Heart left ventricle (tissue), 16 donors: Measurements from ENCODE around the gene RFT1. TPM values are rescaled to one million over a fixed set of nuclear protein-coding genes. Genes with fewer than 3 reads are reported as not detected.

Source experiments
- ATAC-seq, 4 donors: fragments of 200-7000 bp; cut with Tn5 transposase; one replicate each; pipeline ENCODE4 v1.9.1; 2020 to 2022; ENCODE audit warnings: moderate library complexity in 4 of 4, mild to moderate bottlenecking in 3 of 4, moderate number of reproducible peaks in 1 of 4
- DNase-seq, 5 donors: peaks; one replicate each; pipeline ENCODE4 v3.0.0-alpha.2; 2020
- H3K27ac ChIP-seq, 12 donors: fragments of 200-600 bp; sonication (generic) in 4 of 12; one replicate each; pipeline versions ENCODE4 v1.5.0 to v1.8.0; 2016 to 2022; ENCODE audit warnings: mild to moderate bottlenecking in 2 of 12
- H3K27me3 ChIP-seq, 9 donors: fragments of 200-600 bp; sonication (generic) in 2 of 9; one replicate each; pipeline versions ENCODE4 v1.5.1 to v1.8.0; 2016 to 2022; ENCODE audit warnings: mild to moderate bottlenecking in 3 of 9
- H3K36me3 ChIP-seq, 9 donors: fragments of 200-600 bp; sonication (generic) in 2 of 9; one replicate each; pipeline versions ENCODE4 v1.5.0 to v1.8.0; 2018 to 2022; ENCODE audit warnings: mild to moderate bottlenecking in 2 of 9
- H3K4me1 ChIP-seq, 12 donors: fragments of 200-600 bp; sonication (generic) in 4 of 12; one replicate each; pipeline versions ENCODE4 v1.5.0 to v1.8.0; 2016 to 2022; ENCODE audit warnings: mild to moderate bottlenecking in 3 of 12
- H3K4me3 ChIP-seq, 12 donors: fragments of 200-600 bp; sonication (generic) in 4 of 12; one replicate each; pipeline versions ENCODE4 v1.5.0 to v1.8.0; 2017 to 2022; ENCODE audit warnings: mild to moderate bottlenecking in 9 of 12, moderate library complexity in 4 of 12
- H3K9me3 ChIP-seq, 12 donors: fragments of 200-600 bp; sonication (generic) in 4 of 12; one replicate each; pipeline versions ENCODE4 v1.5.0 to v1.8.0; 2016 to 2022; ENCODE audit warnings: mild to moderate bottlenecking in 1 of 12
- POLR2A ChIP-seq, 2 donors: fragments of 450-650 bp; IDR thresholded peaks; one replicate each; pipeline ENCODE4 v1.6.1; 2017; ENCODE audit warnings: antibody characterized with exemption in 2 of 2, mild to moderate bottlenecking in 2 of 2, moderate library complexity in 2 of 2
- WGBS, 4 donors: extraction: QIAGEN DNeasy Blood & Tissue Kit in 2 of 4; methylation state at CpG; one replicate each; pipeline versions ENCODE4 v1.1.5 to v1.1.7; 2013 to 2018; 5-methylcytosine and 5-hydroxymethylcytosine counted together
- intact Hi-C, 10 donors: fragments of 100-400 bp; cut with DNase I; formaldehyde crosslinking; loops; one replicate each; pipeline versions ENCODE4 v1.11.1 to v1.14.2; 2022
- polyA plus RNA-seq, 2 donors: library from polyadenylated mRNA; stranded (reverse); fragments of 200-250 nt; gene quantifications; one replicate each; pipeline ENCODE4 v1.2.3, GENCODE V29; 2013
- total RNA-seq, 9 donors: library from RNA; depleted of rRNA in 2 of 9; stranded (reverse); fragments of >200 nt in 2 of 9; fragmentation: NEBNext Ultra II Directional in 3 of 9; extraction: Animal tissue kit (Norgen Biotek cat#: 25700) in 3 of 9; gene quantifications; one replicate each; pipeline versions ENCODE4 v1.1.0 to v1.2.4, GENCODE V29; 2016 to 2023
- TF ChIP-seq, protein P1 (sequence below), 12 donors: fragments of 200-600 bp; sonication (generic) in 4 of 12; IDR thresholded peaks; one replicate each; pipeline versions ENCODE4 v1.5.0 to v1.8.0; 2018 to 2022; ENCODE audit warnings: antibody characterized with exemption in 12 of 12, mild to moderate bottlenecking in 5 of 12
- donor health status: ischemic (EF 13 %, LVEDD 7.1; RV severe dilation, severe dysfunction).
- donor health status: healthy with polysubstance abuse.
- donor health status: DM: no; HTN: yes; CAD: no.
- donor health status: DM: no; HTN: no; CAD: no.
- donor health status: ischemic (EF 25% LVEDD 6.9; RV normal size, moderate dysfunction).
- donor health status: ischemic (EF 25% LVEDD 5.7; RV mildly dilated, moderate dysfunction).
- donor health status: healthy.
- donor health status: DM: yes; HTN: yes; CAD: no.
- donor health status: ischemic (EF 35%, LVEDD 5.7; RV mildly dilated, moderate dysfunction).
- donor health status: nonischemic (EF 11% LVEDD 7.7; RV severe dilation, severe dysfunction).
- donor health status: DM: yes; HTN: yes; CAD: no.
- donor health status: PGD.
- donor health status: ischemic (EF 29% LVEDD 5.4; RV normal size, mild dysfunction).
- donor health status: nonischemic (EF 23%, LVEDD 6.1; RV moderate dilation, normal function).

The RFT1 gene
- total and polyA plus RNA-seq, 11 donors, result 5.0 to 16.2 (median 8.8) TPM

DNA sequence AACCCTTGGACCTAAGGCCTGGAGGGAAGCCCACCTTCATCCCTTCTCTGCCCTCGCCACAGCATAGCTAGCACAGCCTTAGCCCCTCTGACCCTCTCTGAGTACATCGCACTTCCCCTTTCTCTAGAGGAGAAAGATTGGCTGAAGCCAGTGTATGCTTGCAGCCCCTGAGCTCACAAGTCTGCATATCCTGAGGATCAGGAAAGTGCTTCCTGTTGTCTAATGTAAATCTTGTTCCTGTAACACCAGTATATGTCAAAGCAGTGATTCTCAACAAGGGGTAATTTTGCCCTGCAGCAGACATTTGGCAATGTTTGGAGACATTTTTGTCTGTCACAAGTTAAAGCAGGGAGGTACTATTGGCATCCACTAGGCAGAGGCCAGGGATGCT, 28.5 kb upstream of the RFT1 start:
- peaks cover 5 to 65% (median 24%) of the 10 kb centered on the region in 12 donors for H3K4me1 ChIP-seq
- WGBS, 4 donors, result 75 to 95% (median 86%) methylated on average over 2 of the region's 2 CpGs
- H3K36me3 ChIP-seq, result no peaks in the 10 kb centered on the region
- no peak for DNase-seq
- H3K9me3 ChIP-seq, result no peaks in the 10 kb centered on the region
- TF ChIP-seq, protein P1, sequence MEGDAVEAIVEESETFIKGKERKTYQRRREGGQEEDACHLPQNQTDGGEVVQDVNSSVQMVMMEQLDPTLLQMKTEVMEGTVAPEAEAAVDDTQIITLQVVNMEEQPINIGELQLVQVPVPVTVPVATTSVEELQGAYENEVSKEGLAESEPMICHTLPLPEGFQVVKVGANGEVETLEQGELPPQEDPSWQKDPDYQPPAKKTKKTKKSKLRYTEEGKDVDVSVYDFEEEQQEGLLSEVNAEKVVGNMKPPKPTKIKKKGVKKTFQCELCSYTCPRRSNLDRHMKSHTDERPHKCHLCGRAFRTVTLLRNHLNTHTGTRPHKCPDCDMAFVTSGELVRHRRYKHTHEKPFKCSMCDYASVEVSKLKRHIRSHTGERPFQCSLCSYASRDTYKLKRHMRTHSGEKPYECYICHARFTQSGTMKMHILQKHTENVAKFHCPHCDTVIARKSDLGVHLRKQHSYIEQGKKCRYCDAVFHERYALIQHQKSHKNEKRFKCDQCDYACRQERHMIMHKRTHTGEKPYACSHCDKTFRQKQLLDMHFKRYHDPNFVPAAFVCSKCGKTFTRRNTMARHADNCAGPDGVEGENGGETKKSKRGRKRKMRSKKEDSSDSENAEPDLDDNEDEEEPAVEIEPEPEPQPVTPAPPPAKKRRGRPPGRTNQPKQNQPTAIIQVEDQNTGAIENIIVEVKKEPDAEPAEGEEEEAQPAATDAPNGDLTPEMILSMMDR (IDR thresholded peaks at IDR 0.05), result no peak
- TF ChIP-seq POLR2A (IDR thresholded peaks at IDR 0.05), result no peak
- peak overlapping the region in 1 of 12 donors; percentile 24 for H3K27ac ChIP-seq
- no peak overlapping the region for H3K4me3 ChIP-seq
- intact Hi-C loops, result loop anchor here in 1 of 10 donors (2.0 kb wide), 1 partner anchor 28 kb away; the partner anchor contains the start of gene RFT1
- ATAC-seq, result no peak
- H3K27me3 ChIP-seq, result peaks cover 0 to 11% (median 0%) of the 10 kb centered on the region in 9 donors

DNA sequence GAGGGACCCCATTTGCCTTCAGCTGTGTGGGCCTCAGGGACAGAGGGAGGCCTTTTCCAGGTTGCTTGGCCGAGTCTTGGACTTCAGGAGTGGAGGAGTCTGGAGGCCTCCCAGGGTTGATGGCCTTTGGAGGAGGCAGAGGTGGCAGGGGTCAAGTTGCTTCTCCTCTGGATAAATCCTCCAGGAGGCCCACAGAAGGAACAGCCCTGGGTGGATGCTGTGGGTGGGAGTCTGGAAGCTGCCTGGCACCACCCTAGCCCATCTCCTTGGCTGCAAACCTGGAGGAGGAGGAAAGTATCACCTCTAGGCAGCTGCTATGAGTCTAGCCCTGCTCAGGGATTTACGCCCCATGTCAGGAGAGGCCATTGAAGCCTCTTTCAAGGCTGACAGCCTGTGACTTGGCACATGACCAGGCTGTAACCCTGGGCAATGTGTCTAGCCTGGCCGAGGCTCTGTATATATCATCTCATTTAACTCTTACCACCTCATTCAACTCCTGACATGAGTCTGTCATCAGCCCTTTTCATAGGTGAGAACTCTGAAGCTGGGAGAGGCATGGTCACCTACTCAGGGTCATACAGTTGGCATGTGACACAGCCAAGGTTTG, 27.8 kb upstream of the RFT1 start:
- Histone ChIP-seq H3K4me3 (no peak overlapping the region), H3K36me3 (no peaks in the 10 kb centered on the region), H3K27me3 (peaks cover 0 to 11% (median 0%) of the 10 kb centered on the region in 9 donors), H3K4me1 (peaks cover 5 to 61% (median 24%) of the 10 kb centered on the region in 12 donors), H3K9me3 (no peaks in the 10 kb centered on the region), H3K27ac (no peak overlapping the region)
- ATAC-seq (no peak), DNase-seq (no peak)
- 64 to 83% (median 71%) methylated on average over 2 to 3 of the region's 3 CpGs for WGBS, 4 donors
- TF ChIP-seq, protein P1 (IDR thresholded peaks at IDR 0.05), result no peak
- TF ChIP-seq POLR2A (IDR thresholded peaks at IDR 0.05), result no peak
- intact Hi-C loops, result loop anchor here in 1 of 10 donors (2.0 kb wide), 1 partner anchor 27 kb away; the partner anchor contains the start of gene RFT1

DNA sequence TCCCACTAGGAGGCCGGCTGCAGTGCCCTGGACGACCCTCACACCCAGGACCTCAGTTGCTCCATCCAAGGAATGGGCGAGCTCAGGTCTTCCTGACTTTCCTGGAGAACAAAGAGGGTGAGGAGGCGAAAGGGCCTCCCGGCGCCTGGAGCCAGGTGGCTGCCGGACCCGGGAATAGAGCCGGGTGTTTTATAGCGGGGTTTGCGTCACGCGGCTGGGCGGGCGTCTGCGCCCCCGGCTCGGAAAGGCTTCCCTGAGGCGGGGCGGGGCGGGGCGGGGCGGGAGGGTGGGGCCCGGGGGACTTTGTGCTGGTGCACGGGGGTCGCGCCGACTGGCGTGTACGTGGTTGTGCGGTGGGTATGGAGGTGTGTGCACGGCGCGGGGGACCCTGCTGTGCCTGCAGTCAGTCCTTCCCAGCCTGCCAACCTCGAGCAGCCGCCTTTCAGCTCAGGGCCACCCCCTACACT, 26.2 kb upstream of the RFT1 start:
- no peaks in the 10 kb centered on the region for H3K36me3 ChIP-seq
- intact Hi-C loops, result no loop called here
- peaks cover 5 to 47% (median 21%) of the 10 kb centered on the region in 12 donors for H3K4me1 ChIP-seq
- TF ChIP-seq, protein P1 (IDR thresholded peaks at IDR 0.05), result no peak
- TF ChIP-seq POLR2A (IDR thresholded peaks at IDR 0.05), result no peak
- DNase-seq (no peak), ATAC-seq (no peak)
- no peak overlapping the region for H3K4me3 ChIP-seq
- no peaks in the 10 kb centered on the region for H3K9me3 ChIP-seq
- WGBS, 4 donors, result 16 to 31% (median 18%) methylated on average over 26 to 36 of the region's 36 CpGs
- H3K27me3 ChIP-seq, result peaks cover 0 to 11% (median 0%) of the 10 kb centered on the region in 9 donors
- no peak overlapping the region for H3K27ac ChIP-seq

DNA sequence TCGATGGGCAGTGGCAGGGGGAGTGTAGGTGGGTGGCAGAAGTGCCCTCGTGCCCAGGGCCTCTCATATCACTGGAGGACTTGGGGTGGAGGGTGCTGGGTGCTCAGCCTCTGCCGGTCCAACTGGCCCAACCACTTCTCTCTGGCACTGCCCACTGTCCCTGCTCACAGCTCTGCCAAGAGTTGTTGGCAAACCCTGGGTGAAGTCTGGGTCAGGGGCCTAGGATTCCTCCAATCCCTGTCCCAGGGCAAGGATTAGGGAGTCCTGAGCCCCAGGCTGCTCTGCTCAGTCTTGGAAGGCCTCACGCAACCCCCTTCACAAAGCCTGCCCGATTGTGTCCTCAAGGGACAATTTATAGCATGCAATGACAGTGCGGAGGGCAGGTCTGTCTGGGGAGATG, 25.5 kb upstream of the RFT1 start:
- no peaks in the 10 kb centered on the region for H3K36me3 ChIP-seq
- no peaks in the 10 kb centered on the region for H3K9me3 ChIP-seq
- ATAC-seq (peak in 2 of 4 donors; percentile 4 to 22), DNase-seq (peak in 1 of 5 donors; percentile 46)
- intact Hi-C loops, result no loop called here
- no peak for TF ChIP-seq POLR2A (IDR thresholded peaks at IDR 0.05)
- TF ChIP-seq, protein P1 (IDR thresholded peaks at IDR 0.05), result no peak
- peaks cover 5 to 43% (median 20%) of the 10 kb centered on the region in 12 donors for H3K4me1 ChIP-seq
- H3K27ac ChIP-seq, result no peak overlapping the region
- H3K4me3 ChIP-seq, result no peak overlapping the region
- WGBS, 4 donors, result 57 to 72% (median 71%) methylated on average over 4 to 6 of the region's 6 CpGs
- peaks cover 0 to 11% (median 0%) of the 10 kb centered on the region in 9 donors for H3K27me3 ChIP-seq
